ENCODE data around the gene MED13.

Gene MED13

DNA sequence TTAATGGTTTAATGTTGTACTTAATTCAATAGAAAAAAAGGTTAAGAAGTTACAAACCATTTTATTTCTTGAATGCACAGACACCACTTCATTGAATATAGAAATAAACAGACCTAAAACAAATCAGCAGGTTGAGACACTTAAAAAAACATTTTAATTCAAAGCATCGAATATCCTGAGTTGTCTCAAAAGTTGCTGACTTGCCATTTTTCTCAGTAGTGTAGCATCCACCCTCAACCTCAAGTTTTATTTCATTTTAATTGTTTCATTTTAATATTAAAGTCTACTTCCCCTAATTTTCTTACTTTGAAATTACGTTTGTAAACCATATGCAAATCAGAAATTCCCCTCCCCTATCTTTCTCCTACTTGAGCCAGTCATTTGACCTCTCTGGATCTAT lies 5.8 kb upstream of the MED13 start:
- Histone ChIP-seq H3K27ac (replicated peaks) (no peak overlapping the region), H3K4me3 (replicated peaks; ENCODE audit: insufficient read depth, low read length) (no peak overlapping the region), H3K27me3 (ENCODE audit: insufficient read depth, poor library complexity, severe bottlenecking) (no peaks in the 10 kb centered on the region)
- TF ChIP-seq GABPA (IDR thresholded peaks at IDR 0.05; ENCODE audit: low read depth), result no peak
- TF ChIP-seq, protein P1, sequence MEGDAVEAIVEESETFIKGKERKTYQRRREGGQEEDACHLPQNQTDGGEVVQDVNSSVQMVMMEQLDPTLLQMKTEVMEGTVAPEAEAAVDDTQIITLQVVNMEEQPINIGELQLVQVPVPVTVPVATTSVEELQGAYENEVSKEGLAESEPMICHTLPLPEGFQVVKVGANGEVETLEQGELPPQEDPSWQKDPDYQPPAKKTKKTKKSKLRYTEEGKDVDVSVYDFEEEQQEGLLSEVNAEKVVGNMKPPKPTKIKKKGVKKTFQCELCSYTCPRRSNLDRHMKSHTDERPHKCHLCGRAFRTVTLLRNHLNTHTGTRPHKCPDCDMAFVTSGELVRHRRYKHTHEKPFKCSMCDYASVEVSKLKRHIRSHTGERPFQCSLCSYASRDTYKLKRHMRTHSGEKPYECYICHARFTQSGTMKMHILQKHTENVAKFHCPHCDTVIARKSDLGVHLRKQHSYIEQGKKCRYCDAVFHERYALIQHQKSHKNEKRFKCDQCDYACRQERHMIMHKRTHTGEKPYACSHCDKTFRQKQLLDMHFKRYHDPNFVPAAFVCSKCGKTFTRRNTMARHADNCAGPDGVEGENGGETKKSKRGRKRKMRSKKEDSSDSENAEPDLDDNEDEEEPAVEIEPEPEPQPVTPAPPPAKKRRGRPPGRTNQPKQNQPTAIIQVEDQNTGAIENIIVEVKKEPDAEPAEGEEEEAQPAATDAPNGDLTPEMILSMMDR (IDR thresholded peaks at IDR 0.05; ENCODE audit: insufficient read depth, low read length), result no peak
- DNase-seq (ENCODE audit: low read depth in 1 of 2, low spot score in 1 of 2), result no peak

DNA sequence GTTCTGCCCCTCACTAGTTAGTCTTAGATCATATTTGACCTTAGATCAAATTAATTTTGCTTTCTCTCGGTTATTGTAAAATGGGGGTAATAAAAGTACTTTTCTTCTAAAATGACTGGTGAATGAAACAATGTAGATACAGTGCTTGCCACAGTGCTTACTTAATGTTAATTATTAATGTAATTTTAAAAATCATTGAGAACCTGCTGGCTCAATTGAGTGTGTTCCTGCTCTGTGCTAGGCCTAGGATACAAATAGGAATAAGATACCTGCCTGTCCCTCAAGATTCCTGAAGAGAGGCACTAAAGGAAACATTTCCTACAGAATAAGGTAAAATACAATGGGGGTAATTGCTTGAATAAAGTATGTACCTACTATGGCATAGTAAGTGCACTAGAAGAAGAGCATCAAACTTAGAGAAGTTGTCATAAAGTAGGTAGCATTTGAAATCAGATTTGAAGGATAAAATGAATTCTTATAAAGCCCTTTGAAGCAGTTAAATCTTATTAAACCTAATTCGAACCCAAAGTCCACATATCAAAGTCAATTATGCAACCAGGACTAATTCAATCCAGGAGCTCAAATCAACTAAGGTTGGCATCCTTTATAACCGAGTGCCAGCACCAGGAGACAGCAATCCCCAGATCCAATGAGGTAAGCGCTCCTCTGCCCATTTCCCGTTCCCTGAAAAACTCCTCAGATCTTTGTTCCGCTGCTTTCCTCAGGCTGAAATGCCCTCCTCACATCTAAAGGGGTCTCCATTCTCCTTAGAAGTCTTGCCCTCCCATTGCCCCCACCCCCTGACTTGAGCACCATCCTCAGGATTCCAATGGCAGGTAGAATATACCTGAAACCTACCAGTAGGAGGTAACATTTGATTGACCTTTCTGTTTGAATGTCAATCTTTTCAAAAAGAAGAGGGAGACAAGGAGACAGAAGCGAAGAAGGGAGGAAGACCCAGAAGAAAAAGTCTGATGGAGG lies 2.4 kb upstream of the MED13 start:
- Histone ChIP-seq H3K27ac (replicated peaks) (no peak overlapping the region), H3K4me3 (replicated peaks; ENCODE audit: insufficient read depth, low read length) (no peak overlapping the region), H3K27me3 (ENCODE audit: insufficient read depth, poor library complexity, severe bottlenecking) (no peaks in the 10 kb centered on the region)
- no peak for TF ChIP-seq POLR2AphosphoS5 (IDR thresholded peaks at IDR 0.05; ENCODE audit: low read depth)
- TF ChIP-seq, protein P2, sequence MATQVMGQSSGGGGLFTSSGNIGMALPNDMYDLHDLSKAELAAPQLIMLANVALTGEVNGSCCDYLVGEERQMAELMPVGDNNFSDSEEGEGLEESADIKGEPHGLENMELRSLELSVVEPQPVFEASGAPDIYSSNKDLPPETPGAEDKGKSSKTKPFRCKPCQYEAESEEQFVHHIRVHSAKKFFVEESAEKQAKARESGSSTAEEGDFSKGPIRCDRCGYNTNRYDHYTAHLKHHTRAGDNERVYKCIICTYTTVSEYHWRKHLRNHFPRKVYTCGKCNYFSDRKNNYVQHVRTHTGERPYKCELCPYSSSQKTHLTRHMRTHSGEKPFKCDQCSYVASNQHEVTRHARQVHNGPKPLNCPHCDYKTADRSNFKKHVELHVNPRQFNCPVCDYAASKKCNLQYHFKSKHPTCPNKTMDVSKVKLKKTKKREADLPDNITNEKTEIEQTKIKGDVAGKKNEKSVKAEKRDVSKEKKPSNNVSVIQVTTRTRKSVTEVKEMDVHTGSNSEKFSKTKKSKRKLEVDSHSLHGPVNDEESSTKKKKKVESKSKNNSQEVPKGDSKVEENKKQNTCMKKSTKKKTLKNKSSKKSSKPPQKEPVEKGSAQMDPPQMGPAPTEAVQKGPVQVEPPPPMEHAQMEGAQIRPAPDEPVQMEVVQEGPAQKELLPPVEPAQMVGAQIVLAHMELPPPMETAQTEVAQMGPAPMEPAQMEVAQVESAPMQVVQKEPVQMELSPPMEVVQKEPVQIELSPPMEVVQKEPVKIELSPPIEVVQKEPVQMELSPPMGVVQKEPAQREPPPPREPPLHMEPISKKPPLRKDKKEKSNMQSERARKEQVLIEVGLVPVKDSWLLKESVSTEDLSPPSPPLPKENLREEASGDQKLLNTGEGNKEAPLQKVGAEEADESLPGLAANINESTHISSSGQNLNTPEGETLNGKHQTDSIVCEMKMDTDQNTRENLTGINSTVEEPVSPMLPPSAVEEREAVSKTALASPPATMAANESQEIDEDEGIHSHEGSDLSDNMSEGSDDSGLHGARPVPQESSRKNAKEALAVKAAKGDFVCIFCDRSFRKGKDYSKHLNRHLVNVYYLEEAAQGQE (IDR thresholded peaks at IDR 0.05; ENCODE audit: insufficient replicate concordance, low read depth), result no peak
- no peak for TF ChIP-seq SPI1 (IDR thresholded peaks at IDR 0.05; ENCODE audit: borderline replicate concordance, low read depth)
- TF ChIP-seq, protein P1 (IDR thresholded peaks at IDR 0.05; ENCODE audit: insufficient read depth, low read length), result no peak
- no peak for TF ChIP-seq GABPA (IDR thresholded peaks at IDR 0.05; ENCODE audit: low read depth)
- no peak for DNase-seq (ENCODE audit: low read depth in 1 of 2, low spot score in 1 of 2)

DNA sequence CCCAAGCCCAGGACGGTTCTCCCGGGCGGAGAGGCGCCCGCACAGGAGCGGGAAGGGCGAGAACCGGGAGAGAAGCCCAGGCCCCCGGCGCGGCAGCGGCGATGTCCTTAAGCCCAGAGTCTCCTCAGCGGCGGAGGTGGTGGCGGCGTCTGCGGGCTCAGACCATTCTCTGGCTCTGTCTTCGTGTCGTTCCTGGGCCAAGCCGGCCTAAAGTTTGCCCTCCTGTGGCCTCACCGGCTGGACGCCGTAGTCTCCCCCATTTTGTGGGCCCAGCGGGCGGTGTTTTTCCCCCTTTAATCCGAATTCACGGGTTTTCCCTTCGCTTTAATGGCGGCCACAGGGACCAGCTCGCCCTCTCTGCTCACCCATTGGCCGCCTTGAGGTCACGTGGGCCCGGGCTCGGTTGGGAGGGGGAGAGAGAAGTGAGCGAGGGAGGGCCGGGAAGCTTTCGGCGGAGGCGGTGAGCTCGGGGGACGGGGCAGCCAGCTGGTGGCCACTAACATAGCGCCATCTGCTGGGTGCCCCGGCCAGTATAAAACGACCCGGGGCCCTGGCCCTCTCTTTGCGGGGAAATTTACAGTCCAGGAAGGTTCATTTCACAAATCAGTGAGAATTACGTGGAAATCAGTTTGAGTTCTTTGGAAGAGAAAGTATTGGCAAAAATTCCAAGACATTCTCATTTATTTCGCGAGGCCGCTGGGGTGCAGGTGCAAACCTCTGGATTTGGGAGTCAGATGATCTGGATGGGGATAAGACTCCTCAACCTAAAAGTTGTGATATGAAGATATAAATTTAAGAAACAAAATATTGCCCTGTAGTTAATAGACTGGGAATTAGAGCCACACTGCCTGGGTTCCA lies 762 bp upstream of the MED13 start:
- DNase-seq (ENCODE audit: low read depth in 1 of 2, low spot score in 1 of 2), result peak; percentile 93 to 99
- no peaks in the 10 kb centered on the region for H3K27me3 ChIP-seq (ENCODE audit: insufficient read depth, poor library complexity, severe bottlenecking)
- H3K27ac ChIP-seq (replicated peaks), result peak overlapping the region; percentile 91
- TF ChIP-seq, protein P1 (IDR thresholded peaks at IDR 0.05; ENCODE audit: insufficient read depth, low read length), result peak; percentile 43
- TF ChIP-seq GABPA (IDR thresholded peaks at IDR 0.05; ENCODE audit: low read depth) (no peak), POLR2AphosphoS5 (IDR thresholded peaks at IDR 0.05; ENCODE audit: low read depth) (peak; percentile 54; the same call in 1 of the 2 replicates)
- peak overlapping the region; percentile 86 for H3K4me3 ChIP-seq (replicated peaks; ENCODE audit: insufficient read depth, low read length)

DNA sequence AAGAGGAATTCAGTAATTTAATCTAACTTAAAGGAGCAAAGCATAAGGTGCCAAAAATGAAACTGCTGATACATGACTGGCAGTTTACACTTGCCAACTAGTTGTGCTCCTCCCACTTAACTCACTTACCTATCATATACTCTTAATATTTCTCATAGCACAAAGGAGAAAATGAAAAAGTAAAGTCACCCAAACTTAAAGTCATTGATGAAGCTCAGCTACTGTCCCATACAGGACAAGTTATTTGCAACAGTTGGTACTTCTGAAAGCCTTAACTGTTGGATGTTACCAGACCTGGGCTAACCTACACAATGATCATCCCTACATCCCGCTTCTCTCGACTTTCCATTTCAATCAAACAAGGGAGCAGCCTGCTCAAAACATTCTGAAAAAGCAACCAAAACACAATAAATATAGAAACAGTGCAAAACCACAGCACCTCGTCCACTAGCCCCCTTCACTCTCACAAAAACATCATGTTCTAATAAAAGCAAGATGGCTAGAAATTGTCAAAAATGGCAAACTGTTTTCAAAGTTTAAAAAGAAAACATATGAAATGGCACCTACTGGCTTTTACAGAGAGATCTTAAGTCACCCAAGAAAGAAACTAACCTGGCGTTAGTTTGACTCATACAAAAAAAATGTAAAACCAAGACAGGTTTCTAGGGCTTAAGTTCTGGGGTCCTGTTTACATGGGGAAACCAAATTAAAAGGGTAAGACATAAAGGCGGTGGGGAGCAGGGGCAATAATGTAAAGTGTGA lies 868 bp downstream of the MED13 start:
- DNase-seq (ENCODE audit: low read depth in 1 of 2, low spot score in 1 of 2), result peak in 1 of 2 experiments; percentile 15
- Histone ChIP-seq H3K27ac (replicated peaks) (peak overlapping the region; percentile 55), H3K4me3 (replicated peaks; ENCODE audit: insufficient read depth, low read length) (peak overlapping the region; percentile 86)

More for the DNA sequence above, 868 bp downstream of the MED13 start:
- no peaks in the 10 kb centered on the region for H3K27me3 ChIP-seq (ENCODE audit: insufficient read depth, poor library complexity, severe bottlenecking)
- TF ChIP-seq, protein P1 (IDR thresholded peaks at IDR 0.05; ENCODE audit: insufficient read depth, low read length), result no peak

All from HL-60 (cell line).